ENCODE data around the gene NAALADL2.

DNA sequence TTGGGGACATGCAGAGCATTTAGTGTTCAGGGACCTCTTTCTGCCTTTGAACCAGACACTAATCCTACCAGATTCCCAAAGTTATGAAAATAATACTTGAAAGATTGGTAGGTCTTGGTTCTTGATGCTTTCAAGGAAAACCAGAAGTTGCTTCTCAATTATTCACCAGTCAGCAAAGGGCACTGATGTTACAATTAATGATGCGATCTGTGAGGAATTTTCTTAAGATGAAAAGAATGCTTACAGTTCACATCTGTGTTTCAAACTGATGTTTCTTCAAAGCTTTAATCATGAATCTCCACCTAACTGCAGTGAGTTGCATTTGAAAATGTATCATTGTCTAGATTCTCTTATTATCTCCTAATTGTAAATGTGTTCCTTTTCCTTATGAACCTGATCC, 161.0 kb downstream of the NAALADL2 start:
- TF ChIP-seq, protein P1, sequence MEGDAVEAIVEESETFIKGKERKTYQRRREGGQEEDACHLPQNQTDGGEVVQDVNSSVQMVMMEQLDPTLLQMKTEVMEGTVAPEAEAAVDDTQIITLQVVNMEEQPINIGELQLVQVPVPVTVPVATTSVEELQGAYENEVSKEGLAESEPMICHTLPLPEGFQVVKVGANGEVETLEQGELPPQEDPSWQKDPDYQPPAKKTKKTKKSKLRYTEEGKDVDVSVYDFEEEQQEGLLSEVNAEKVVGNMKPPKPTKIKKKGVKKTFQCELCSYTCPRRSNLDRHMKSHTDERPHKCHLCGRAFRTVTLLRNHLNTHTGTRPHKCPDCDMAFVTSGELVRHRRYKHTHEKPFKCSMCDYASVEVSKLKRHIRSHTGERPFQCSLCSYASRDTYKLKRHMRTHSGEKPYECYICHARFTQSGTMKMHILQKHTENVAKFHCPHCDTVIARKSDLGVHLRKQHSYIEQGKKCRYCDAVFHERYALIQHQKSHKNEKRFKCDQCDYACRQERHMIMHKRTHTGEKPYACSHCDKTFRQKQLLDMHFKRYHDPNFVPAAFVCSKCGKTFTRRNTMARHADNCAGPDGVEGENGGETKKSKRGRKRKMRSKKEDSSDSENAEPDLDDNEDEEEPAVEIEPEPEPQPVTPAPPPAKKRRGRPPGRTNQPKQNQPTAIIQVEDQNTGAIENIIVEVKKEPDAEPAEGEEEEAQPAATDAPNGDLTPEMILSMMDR (IDR thresholded peaks at IDR 0.05; ENCODE audit: low read depth, low read length) = no peak
- TF ChIP-seq EZH2phosphoT487 (IDR thresholded peaks at IDR 0.05; ENCODE audit: low read depth) = no peak

Data from OCI-LY3 (cell line).